HG03045 (cell line): ENCODE results near the gene GNAL.
"Not testable (repeated sequence)": the region's sequence is repeated elsewhere in the genome, so short reads cannot be mapped to it uniquely, and the experiment has no call there.

Source experiments
- ATAC-seq: cut with Tn5 transposase; IDR thresholded peaks from one replicate; pipeline ENCODE4 v1.9.1; 2021; ENCODE audit warnings: mild to moderate bottlenecking, moderate library complexity; ENCODE audit not compliant: unreplicated experiment

Gene GNAL

DNA sequence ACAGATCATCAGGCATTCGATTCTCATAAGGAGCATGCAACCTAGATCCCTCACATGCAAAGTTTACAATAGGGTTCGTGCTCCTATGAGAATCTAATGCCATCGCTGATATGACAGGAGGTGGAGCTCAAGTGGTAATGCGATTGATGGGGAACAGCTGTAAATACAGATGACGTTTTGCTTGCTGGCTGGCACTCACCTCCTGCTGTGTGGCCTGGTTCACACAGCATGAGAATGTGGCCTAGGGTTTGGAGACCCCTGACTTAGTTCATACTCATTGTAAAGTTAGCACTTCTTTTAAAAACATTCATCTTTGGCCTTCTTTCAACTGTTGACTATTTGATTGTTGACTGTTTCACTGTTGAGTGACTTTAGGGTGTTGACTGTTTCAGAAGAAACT lies 153.5 kb downstream of the GNAL start:
- no peak for ATAC-seq

DNA sequence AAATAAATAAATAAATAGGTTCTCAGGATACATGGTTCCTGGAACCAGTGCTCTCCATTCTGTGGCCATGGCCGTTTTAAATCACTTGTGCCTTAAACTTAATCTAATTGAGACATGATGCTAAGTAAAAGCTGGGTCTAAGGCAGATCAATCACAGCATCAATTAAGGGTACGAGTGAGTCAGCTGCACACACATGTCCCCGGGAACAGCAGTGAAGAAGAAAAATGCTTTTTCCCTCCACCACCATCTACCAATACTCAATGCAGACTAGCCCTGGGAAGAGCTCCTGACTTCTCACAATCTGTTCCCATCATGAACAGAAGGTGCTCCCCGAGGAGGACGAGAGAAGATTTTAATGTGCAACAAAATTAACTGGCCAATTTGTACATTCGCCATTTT lies 155.4 kb downstream of the GNAL start:
- no peak for ATAC-seq

DNA sequence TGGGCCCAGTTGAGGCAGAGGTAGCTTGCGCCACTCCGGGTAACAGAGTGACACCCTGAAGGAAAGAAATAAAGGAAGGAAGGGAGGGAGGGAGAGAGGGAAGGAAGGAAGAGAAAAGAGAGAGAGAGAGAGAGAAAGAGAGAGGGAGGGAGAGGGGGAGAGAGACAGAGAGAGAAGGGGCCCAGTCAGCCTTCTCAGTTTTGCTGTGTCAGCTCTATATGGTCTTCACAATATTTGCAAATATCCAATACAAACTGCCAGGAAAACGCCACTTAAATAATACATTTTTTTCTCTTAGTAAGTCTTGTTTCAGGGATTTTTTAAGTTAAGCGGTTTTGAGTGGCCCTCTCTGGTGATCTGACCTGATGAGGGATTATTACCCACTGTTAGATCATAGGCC lies 156.6 kb downstream of the GNAL start:
- ATAC-seq, result no peak

DNA sequence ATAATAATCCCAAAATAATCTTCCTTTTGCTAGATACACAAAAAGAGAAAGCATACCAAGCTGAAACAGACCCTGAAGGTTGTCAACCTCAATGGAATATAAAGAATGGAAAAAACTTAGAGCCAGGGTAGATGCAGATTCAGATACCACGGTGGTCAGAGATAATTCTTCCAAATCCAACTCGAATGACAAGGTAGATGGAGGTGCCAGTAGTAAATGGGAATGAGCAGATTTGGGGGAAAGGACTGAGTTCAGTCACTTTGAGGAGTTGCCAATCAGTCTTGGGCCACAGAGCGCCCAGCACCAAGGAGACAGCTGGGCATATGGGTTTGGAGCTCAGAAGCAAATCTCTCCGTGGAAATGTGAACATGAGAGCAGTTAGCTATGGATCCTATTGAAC lies 158.7 kb downstream of the GNAL start:
- ATAC-seq, result no peak

DNA sequence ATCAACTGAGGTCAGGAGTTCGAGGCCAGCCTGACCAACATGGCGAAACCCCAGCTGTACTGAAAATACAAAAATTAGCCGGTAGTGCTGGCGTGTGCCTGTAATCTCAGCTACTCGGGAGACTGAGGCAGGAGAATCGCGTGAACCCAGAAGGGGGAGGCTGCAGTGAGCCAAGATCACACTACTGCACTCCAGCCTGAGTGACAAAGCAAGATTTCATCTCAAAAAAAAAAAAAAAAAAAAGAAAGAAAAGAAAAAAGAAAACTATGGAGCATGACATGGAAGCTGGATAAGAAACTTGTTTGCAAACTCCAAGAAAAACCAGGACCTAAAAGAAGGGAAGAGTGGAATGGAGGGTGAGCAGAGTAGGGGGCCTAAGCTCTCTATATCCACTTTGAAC lies 160.2 kb downstream of the GNAL start:
- no peak for ATAC-seq

DNA sequence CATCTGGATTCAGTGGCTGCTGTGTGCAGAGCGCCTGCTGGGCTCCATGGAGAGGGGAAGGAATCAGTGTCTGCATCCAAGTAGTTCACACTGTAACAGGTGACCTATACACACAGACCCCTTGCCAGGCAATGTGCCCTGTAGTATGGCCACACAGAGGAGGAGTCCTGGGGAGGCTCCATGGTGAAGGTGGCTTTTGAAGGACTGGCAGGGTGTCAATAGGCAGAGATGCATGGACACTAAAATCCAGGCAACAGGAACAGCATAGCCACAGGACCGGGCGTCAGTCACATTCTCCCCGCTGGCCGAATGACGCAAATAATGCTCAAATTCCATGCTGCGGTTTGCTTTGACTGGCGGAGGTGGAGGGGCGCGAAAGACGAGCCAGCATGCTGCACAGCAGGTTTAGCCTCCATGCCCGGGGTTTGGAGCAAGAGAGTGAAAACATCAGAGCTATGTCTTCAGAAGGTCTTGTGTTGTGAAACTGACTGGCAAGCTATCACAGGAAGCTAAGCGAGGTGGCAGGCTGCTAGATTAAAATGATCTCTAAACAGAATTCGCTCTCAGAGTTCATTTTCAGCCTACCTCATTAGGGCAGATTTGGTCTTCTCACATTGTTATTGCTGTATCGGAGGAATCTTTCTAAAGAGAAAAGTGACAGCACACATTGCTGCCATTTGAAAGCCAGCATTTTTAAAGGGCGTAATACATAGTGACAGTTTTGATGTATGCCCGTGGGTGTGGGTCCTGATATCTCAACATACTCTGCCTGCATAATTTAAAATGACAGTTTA lies 161.0 kb downstream of the GNAL start:
- no peak for ATAC-seq

DNA sequence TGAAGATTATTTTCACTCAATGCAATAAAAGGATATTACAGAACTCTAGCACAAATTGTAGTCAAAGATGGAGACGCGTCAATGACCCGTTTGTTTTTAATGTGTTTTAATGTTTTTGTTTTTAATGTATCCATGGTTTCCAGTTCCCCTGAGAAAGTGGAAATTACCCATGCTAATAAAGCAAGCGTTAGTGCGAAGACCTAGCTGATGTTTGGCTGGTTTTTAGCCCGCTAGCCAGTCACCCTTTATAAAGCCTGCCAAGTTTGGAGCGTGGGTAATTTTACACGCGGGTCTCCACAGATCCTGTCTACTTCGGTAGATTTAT lies 161.7 kb downstream of the GNAL start:
- ATAC-seq, result peak; percentile 29

DNA sequence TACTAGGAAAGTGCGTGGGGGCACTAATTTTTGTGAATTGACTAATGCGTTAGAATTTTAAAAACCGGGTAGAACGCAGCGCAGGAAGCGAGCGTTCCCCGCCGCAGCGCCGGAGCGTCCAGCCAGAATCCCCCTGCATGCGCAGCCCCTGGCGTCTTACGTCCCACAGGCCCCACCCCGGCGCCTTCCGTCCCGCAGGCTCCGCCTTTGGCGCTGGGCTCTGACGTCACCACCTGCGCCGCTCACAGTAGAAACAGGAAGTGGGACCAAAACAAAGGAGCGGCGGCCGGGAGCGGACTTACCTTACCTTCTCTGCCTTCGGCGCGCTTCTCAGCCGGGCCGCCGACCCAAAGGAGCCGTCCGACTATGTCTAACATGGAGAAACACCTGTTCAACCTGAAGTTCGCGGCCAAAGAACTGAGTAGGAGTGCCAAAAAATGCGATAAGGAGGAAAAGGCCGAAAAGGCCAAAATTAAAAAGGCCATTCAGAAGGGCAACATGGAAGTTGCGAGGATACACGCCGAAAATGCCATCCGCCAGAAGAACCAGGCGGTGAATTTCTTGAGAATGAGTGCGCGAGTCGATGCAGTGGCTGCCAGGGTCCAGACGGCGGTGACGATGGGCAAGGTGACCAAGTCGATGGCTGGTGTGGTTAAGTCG lies 162.2 kb downstream of the GNAL start, which contains the start of gene CHMP1B:
CHMP1B (plus strand) TSS at position 268 of the 660 bp plus-strand sequence; CDS start at position 367, 99 bp downstream.
- peak; percentile 96 for ATAC-seq

DNA sequence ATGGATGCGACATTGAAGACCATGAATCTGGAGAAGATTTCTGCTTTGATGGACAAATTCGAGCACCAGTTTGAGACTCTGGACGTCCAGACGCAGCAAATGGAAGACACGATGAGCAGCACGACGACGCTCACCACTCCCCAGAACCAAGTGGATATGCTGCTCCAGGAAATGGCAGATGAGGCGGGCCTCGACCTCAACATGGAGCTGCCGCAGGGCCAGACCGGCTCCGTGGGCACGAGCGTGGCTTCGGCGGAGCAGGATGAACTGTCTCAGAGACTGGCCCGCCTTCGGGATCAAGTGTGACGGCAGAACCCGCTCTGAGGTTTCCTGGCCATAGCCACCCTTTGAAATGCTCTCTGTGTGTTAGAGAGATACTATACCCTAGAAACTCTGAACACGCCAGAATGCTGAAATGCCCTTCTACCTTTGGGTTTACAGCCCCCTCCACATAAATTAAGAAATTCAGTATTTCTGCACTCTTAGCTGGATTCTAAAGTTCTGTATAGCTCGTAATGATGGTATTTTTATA lies 162.8 kb downstream of the GNAL start:
- ATAC-seq, result no peak

DNA sequence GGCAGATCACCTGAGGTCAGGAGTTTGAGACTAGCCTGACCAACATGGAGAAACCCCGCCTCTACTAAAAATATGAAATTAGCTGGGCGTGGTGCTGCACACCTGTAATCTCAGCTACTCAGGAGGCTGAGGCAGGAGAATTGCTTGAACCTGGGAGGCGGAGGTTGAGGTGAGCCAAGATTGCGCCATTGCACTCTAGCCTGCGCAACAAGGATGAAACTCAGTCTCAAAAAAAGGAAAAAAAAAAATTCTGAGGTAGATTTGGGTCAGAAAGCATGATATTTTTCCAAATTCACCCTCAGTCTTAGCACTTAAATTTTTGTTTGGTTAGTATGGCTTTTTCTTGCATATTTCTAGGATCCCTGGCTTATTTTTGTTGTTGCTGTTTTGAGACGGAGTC lies 165.5 kb downstream of the GNAL start:
- not testable (repeated sequence) for ATAC-seq

DNA sequence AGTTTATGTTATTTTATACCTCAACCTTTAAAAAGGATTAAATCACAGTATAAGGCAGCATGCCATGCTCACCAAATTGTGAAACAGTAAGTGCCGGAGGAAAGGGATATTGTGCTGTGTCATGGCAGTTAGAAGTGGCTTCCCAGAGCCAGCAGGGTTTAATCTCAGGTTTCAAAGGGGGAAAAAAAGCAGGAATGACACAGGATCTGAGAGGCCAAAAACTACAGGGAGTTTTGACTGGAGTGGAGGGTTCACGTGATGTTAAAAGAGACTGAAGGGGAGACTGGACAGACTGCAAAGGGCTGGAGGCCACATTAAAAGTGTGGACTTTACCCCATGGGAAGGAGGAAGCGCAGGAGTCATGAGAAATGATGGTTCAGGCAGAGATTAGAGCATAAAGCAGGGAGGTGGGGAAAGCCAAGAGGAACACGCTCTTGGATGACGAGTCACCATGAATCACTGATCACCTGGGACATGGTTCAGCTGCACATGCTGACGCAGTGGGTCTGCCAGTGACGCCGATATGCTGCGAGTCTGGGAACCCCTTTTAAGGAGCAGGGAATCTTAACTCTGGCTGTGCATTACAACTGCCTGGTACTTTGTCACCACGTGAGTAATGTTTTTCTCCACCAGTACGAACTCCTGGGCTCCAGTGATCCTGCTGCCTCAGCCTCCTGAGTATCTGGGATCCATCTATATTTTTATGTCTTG lies 168.3 kb downstream of the GNAL start:
- ATAC-seq, result no peak

DNA sequence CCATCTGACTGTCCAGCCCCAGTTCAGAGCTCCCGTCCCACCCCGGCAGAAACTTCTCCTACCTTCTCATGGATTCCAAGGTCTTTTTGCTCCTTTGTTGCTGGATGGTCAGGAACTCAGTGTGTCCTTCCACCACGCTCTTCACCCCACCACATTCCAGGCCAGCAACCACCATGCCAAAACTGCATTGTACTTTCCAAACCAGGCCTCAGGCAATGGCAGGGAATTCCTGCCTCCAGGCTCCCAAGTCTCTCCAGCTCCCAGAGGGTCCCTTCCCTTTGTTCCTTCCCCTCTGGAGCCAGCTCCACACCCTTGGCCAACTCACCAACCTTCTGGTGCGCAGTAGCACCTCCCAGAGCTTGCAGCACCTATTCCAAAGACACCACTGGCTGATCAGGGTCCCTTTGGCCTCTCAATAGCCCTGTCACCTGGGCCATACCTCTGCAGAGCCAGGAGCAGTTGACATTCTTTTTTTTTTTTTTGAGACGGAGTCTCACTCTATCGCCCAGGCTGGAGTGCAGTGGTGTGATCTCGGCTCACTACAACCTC lies 170.3 kb downstream of the GNAL start:
- no peak for ATAC-seq

DNA sequence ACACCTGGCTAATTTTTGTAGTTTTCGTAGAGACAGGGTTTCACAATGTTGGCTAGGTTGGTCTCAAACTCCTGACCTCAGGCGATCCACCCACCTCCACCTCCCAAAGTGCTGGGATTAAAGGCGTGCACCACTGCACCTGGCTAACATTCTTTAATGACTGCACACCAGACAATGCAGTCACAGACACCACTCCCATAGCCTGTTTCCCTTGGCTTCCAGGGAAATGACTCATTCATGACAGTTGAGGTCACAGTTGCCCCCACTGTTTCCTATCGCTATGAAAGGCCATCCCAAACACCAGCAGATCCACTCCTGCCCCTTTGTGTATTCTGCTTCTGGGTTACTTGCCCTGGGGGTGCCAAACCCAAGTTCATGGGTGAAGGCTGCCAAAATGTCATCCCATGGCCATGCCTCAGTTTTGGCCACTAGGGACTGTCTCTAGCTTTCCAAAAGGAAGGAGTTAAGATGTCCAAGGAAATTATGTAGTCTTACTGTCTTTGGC lies 170.9 kb downstream of the GNAL start:
- no peak for ATAC-seq

DNA sequence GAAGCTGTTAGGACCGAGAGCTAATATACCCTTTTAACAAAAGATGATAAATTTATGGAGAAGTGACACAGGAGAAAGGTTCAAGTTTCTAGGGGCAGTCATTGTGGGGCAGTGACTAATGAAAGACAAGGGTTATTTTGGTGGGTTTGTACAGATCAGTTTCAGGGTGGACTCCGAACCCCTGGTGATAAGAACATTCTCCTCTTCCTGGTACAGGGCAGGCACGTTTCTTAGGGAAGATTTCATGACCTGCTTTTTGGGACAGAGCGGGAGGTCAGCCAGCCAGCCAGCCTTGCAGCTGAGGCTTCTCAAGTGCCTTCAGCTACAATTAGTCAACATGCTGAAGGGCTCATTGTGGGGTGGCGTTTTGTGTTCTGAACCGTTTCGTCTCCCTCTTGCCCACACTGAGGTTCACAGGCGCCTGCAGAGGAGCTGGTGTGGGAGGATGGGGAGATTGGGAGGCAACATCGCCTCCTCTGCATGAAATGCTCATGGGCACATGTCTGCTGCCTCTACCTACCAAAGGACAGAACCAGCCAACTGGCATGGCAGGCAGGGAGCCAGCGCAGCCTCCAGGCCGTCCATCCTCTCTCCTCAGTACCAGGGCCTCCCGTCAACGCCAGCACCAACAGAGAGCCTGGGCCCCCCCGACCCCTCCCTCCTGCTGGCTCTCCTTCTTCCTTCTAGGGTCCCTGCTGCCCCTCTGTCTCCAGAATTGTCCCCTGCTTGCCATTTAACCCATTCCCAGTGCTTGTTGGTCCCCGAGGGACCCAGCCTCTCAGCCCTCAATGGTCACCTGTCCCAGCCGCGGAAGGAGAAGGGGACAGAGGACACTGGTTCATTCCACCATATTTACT lies 171.8 kb downstream of the GNAL start:
- no peak for ATAC-seq

DNA sequence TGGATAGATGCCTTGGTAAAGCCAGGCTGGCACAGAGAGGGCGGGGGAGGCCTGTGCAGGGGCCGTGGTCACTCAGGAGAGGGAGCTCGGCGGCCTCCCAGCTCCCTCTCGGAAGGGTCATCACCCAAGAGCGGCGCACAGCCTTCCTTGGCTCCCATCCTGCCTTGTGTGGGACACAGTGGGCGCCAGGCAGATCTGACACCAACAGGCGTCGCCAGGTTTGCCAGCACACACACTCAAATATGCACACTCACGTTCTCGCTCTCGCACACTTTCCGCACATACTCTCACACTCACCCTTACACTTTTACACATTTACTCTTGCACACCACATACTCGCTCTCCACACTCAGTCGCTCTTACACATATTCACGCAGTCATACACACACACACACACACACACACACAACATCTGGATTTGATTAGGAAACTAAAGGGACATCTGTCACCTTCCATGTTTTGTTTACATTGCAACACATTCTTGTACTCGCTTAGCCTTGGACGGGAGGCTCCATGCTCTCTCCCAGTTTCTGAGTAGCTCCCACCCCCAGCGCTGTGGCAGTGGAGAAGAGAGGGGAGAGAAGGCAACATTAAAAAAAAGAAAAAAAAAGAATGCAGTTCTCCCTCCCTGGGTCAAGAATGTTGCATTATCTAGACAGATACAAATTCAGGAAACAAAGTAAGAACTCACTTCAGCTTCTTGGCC lies 172.7 kb downstream of the GNAL start:
- no peak for ATAC-seq

DNA sequence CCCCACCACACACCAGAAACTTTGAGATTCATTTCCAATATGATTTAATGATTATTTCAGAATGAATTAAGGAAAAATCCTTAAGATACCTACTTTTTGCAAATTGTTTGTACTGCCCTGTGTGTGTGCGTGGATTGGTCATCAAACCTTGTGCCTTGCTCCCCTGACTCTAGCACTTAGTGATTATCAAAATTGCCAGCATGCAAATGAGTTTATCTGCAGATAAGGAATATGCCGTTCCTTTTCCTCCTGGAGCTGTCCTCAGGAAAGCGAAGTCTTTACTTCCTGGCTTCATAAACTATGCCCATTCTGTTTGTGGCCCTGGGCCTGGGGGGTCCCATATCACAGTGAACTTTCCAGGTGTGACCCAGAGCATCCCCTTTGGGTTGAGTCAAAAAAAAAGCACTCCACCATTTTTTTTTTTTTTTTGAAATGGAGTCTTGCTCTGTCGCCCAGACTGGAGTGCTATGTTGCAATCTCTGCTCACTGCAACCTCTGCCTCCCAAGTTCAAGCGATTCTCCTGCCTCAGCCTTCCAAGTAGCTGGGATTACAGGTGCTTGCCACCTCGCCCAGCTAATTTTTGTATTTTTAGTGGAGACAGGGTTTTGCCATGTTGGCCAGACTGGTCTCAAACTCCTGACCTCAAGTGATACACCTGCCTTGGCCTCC lies 173.5 kb downstream of the GNAL start:
- ATAC-seq, result no peak

DNA sequence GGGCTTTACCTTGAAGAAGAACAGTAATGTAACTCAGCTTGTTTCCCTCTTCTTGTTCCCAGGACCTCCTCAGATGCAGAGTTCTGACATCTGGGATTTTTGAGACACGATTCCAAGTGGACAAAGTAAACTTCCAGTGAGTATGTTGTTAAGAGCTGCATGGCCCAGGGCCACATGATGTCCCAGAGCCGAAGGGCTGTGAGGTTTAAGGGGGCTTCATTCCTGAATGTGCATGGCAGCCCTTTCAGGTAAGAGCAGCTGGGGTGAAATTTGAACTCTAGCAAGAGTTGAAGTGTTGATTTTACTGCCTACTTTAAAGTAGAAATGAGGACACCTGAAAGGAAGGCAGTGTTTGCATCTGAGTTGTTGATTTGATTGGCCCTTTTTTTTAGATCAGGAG lies 175.4 kb downstream of the GNAL start:
- ATAC-seq, result no peak

DNA sequence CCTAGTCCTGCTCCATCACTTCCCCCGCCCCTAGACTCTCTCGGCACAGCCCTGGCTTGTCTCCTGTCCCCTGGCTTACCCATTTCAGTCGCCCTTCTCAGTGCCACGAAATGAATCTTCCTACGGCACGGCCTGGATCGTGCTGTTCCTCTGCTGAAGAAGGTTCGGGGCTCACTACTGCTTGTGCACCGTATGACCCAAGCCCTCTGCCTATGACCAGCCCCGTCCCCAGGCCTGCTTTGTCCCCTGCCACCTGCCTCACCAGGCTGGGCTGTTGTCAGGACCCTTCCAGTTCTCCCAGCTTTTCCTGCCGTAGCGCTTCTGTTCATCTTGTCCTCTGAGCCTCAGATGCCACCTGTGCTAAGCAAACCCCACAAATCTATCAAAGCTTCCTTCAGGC lies 176.0 kb downstream of the GNAL start:
- ATAC-seq, result no peak

DNA sequence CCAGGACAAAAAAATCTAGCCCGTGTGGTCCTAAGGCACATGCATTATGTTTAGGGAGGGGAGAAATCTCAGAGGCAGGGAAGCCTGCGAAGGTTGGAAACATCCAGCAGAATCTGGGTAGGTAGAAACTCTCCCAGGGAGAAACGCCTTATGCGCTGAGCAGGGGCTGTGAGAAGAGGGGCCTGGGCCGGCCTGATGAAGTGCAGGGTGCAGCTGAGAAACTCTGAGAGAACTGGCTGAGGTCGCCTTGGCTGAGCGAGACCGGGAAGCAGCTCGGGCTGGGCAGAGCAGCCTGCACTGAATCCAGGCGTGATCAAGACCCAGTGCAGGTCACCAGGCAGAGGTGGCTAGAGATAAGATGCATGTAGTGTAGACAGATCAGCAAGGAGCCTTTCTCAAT lies 177.3 kb downstream of the GNAL start:
- ATAC-seq, result no peak
